Bone marrow (tissue), 2 donors: Measurements from ENCODE around the gene ERBIN.
"Not testable (repeated sequence)": the region's sequence is repeated elsewhere in the genome, so short reads cannot be mapped to it uniquely, and the experiment has no call there.

ENCODE experiments used
- DNase-seq, 2 donors: peaks; one replicate each; lab custom pipeline; 2025; lab: John Stamatoyannopoulos, UW

ERBIN gene

DNA sequence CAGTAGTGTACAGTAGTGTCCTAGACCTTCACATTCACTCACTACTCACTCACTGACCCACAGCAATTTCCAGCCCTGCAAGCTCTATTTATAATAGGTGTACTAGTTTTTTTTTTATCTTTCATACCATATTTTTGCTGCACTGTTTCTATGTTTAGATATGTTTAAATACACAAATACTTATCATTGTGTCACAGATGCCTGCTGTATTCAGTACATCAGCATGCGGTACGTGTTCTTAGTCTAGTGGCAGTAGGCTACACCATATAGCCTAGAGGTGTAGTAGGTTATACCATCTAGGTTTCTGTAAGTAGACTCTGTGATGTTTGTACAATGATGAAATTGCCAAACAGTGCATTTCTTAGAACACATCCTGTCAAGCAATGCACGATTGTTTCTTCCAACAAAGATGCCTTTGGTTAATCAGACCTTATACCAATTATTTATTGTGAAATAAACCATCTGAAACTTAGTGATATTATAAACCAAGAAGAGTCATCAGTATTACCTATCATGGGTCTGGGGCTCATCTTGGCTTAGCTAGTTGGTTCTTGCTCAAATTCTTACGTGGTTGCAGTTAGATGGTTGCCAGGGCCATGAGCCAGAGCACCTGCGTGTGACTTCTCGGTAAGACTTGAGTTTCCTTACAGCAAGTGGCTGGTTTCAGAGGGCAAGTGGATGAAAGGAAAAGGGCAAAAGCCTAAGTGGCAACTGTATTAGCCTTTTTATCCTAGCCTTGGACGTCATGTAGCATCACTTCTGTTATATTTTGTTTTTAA lies 41.1 kb downstream of the ERBIN start:
- DNase-seq = no peak

DNA sequence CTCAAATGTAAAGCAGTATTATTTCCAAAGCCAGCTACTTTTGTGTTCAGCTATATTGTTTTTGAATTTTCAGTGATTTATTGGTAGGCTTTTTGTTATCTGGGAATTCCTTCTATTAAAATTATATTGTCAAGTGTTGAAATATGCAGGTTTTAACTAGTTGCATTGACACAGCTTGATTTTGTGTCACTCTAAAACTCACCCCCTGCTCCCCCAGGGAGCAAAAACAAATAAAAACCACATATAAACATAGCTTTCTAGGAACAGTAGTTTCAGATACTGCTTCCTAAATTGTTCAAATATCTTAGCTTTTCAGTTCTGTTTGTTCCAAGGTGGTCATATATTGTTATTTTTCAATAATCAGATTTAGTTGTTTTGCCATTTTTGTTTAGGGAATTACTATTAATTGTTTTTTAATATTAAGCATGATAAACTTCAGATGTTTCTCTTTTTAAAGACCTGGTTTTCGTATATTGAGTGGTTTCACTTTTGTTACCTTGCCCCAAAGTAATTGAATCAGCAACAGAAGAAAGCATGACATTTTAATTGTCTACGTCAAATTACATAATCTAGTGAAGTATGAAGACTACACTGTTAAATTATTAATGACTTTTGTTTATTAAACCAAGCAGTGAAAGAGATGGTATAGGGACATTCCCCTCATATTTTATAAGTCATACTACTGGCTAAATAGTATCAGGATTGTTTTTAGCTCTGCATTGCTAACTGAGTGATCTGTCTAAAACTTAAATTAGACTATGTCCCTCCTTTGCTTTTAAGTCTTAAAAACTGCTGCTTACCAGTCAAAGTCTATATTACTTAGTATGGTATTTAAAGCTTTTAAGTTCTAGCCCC lies 43.4 kb downstream of the ERBIN start:
- DNase-seq = no peak

DNA sequence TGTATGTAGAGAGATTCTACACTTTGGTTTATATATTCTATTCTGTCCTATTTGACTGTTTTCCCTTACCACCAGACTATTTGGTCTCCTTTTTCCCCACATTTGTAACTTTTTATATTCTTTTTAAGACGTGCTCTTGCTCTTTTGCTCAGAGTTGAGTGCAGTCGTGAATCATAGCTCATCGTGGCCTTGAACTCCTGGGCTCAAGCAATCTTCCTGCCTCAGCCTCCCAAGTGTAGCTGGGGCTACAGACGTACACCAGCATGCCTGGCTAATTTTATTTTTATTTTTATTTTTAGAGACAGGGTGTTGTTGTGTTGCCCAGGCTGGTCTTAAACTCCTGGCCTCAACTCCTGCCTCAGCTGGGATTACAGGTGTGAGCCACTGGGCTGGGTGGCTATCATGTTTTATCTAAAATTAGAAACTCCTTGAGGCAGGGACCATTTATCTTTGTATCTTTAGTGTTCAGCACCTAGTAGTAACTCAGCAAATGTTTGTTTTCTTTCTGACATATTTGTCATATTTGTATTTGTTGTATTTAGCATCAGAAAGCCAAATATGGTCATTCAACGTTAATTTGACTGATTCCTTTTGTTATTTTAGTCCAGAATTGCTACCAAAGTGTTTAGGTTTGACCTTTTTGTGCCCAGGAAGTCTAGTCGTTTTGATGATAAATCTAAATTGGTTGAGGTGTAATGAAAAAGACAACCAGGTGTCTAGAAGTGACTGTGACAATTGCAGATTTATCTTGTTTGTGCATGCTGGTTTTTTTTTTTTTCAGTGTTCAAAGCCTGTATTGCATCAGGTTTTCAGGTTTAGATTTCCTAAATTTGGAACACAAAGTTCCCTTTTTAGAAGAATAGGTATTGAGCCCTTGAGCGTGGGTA lies 44.3 kb downstream of the ERBIN start:
- DNase-seq = no peak

DNA sequence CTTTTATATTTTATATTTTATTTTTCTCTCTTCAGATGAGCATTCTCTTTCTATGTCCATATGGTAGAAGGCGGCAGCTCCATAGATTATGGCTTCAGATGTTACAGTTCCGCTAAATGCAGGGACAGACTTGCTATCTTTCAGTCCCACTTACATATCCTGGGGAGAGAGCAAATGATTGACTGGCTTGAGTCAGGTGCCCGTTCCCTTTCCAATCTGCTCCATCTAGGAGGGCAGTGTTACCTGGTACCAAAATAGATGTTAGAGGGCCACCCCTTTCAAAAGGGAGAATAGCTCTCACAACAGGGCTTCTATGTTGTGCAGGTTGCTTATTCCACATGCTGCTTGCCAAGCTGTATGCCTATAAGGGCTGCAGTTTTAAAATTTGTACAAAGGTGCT lies 45.3 kb downstream of the ERBIN start:
- DNase-seq = no peak

DNA sequence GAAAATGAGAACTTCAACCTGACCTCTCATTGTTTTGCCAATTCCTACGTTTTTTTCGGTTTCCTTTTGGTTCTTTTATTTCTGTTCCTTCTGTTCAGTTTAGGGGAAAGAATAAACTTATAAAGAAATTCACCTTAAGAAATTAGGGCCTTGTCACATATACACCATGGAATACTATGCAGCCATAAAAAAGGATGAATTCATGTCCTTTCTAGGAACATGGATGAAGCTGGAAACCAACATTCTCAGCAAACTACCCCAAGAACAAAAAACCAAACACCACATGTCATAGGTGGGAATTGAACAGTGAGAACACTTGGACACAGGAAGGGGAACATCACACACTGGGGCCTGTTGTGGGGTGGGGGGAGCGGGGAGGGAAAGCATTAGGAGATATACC lies 46.5 kb downstream of the ERBIN start:
- DNase-seq = not testable (repeated sequence)

DNA sequence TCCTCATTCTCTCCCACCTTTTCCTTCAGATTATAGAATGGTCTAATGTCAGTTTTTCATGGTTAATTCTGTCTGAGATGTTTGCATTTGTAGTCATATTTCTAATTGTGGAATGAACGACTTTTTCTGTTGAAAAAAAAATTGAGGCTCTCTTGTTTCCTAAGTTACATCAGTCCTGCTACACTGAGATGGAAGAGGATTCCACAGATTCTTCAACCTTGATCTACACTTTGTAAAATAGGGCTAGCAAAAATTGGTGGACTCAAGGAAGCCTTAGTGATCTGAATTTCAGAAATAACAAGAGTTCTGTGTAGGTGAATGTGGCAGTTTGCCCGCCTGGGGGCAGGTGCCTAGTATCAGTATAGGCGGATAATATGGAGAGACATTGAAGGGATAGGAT lies 51.9 kb downstream of the ERBIN start:
- no peak for DNase-seq

DNA sequence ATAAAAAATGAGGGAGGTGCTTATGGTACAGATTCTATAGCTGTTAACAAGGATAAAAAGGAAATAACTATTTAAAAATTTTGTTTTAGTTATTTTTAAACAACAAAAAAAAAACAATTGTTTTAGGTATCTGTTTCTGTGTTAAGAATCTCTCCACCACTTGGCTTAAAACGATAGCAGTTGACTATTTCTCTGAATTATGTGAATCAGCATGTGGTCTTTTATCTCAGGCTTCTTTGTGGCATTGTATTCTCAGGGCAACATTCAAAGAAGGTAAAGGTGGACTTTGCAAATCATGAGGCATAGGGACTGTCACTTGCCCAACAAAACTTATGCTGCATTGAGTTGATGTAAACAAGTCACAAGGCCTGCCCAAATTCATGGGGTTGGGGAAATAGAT lies 55.2 kb downstream of the ERBIN start:
- DNase-seq = no peak

DNA sequence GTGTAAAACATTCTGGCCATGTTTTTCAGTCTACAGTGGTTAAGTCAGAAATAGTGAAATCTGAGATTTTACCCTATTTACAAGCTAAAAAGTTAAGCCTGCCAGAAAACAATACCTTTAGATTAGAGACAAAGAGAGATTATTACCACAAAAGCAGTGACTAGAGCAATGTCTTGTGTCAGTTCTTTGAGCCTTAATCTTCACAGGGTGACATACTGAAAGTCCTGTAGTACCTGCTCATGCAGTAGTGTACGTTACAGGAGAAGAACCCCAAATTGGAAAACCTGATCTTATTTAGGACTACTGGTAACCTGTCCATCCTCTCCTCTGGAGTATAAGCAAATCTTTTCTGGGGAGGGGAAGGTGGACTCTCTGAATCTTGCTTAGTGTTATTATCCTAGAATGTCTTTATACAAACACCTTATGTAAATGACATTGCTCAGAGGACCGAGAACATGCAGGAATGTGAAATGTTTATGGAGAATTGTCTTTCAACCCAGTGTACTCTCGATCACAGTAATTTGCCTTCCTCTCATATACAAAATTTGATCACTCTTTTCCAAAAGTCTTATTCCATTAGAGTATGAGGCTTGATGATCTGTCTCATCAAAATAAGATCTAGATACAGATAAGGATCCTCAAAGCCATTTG lies 55.7 kb downstream of the ERBIN start:
- DNase-seq = no peak

DNA sequence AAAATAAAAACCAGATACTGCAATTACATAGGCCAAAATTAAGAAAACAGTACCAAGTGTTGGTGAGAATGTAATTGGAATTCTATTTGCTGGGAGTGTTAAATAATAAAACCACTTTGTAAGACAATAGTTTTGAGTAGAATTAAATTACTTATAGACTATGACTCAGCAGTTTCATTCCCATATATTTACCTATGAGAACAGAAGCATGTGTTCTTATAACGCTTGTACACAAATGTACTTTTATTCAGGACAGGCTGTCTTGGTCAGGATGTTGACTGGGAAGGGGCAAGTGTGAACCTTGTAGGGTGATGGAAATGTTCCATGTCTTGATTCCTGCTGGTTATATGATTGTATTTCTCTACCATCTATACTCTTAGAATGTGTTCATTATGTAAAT lies 56.3 kb downstream of the ERBIN start:
- no peak for DNase-seq

DNA sequence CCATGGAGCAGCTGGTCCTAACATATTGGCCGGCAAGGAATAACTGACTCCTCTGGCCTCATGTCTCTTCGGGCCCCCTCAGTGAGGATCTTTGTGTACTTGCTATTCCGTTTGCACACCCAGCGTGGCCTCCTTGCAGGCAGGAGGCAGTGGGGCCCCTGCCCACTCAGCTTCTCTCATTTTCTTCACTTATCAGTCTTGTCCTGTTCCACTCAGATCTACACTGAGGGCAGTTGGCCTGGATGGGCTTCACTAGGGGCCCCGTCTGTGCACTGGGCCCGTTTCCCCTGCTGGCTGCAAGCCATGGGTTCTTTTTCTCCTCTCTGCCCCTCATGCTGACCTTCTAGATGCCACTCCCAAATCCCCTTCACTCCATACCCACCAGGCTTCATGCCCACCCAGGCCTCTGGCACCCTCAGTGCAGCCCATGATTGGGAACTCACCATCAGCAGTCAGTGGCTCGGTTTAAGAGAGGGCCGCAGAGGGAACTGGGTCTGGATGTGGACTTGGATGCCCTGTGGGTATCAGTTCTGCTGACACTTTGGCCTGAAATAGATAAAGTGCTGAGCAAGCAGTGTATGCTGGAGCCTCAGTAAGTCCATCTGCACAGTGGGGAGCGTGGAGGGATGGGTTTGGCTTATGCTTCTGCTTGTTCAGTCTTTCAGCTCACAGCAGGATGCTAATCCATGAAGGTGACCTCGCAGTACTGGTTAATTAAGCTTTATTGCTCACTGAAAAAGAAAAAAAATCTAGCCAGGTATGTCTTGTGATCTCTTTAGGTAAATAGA lies 57.9 kb downstream of the ERBIN start:
- DNase-seq = no peak

DNA sequence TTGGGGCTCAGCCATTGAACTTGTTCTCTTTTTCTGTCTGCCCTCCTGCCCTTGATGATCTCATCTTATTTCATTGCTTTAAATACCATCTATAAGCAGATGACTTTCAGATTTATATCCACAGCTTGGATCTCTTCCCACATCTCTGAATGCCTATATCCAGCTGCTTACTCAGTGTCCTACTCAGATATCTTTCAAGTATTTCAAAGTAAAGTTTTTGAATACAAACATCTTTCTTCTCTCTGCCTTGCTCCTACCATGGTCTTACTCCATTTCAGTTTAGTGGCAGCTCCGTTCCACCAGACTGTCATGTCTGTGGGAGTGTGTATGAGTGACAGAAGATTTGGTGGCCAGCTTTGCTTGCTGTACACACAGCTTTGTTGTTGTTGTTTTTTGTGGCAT lies 59.7 kb downstream of the ERBIN start:
- no peak for DNase-seq

DNA sequence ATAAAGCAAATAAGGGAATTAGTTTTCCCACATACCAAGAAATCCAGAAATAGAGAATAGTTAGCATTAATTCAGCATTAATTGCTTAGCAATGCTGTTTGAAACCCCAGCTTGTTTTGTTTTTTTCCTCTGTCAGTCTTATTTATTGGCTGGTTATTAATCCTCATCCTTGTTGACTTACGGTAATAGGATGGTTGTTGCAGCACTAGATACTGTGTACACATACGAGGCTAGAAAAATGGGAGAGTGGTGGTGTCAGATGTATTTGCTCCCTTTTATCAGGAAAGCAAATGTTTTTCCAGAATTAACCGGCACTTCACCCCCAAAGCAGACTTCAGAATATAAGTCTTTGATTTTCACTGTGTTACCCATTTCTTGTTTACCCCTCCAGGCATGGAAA lies 60.4 kb downstream of the ERBIN start:
- DNase-seq = no peak

DNA sequence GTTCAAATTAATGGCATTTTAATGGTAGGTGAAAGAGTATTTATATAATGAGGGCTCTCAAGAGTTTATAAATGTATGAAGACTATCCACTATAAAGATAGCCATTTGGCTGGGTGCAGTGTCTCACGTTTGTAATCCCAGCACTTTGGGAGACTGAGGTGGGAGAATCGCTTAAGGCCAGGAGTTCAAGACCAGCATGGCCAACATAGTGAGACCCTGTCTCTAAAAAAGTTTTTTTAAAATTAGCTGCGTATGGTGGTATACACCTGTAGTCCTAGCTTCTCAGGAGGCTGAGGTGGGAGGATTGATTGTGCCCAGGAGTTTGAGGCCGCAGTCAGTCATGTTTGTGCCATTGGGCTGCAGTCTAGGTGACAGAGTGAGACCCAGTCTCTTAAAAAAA lies 61.6 kb downstream of the ERBIN start:
- DNase-seq = no peak

DNA sequence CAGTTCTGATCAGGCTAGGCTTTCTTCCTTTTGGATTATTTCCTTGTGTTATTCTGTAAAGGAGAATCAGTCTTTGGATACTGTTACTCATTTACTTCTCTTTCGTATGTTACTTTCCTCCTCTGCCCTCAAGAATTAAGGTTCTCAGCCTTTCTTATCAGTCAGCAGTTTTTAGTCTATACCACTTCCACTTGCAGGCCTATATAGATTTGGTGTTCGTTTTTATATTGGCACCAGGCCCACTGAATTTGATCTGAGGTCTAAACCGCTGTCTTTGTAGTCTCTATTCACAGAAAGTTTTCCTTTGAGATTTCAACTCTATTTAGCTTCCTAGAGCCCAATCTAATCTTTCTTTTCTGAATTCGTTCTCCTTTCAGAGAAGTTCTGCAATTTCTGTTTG lies 62.8 kb downstream of the ERBIN start:
- no peak for DNase-seq

DNA sequence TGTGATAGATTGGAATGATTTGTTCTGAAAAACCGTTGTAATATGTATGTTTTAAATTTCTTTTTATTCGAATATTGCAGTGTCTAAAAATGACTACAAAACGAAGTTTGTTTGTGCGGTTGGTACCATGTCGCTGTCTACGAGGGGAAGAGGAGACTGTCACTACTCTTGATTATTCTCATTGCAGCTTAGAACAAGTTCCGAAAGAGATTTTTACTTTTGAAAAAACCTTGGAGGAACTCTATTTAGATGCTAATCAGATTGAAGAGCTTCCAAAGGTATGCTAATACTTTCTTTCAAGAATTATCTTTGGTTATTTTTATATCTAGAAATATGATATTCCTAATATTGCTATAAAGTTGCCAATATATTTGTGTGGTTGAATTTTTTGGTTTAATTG lies 66.3 kb downstream of the ERBIN start:
- DNase-seq = no peak

DNA sequence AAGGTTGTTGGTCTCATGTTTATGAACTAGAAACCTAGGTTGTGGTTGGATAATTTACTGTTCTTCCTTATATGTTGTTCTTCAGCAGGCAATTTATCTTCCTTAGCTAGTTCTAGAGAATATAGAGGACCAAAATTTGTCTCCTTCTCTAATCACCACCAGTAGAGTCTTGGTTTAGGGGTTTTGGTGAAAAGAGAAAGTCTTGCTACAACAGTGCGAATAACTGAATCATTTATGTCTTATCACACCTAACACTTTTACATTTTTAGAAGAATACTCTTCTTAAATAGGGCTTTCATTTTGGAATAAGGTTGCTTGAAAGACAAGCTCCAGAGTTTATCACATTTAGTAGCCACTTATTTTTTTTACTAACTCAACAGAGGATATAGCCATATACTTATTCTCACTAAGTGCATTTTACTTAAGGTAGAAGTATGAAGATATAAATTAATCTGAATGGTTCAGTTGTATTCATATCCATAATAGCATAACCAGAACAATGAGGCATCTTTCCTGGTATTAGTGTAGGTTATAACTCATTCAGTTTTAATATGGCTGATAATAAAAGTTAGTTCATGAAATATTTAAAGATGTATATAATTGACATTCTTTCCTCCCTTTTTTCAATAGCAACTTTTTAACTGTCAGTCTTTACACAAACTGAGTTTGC lies 67.9 kb downstream of the ERBIN start:
- DNase-seq = no peak

DNA sequence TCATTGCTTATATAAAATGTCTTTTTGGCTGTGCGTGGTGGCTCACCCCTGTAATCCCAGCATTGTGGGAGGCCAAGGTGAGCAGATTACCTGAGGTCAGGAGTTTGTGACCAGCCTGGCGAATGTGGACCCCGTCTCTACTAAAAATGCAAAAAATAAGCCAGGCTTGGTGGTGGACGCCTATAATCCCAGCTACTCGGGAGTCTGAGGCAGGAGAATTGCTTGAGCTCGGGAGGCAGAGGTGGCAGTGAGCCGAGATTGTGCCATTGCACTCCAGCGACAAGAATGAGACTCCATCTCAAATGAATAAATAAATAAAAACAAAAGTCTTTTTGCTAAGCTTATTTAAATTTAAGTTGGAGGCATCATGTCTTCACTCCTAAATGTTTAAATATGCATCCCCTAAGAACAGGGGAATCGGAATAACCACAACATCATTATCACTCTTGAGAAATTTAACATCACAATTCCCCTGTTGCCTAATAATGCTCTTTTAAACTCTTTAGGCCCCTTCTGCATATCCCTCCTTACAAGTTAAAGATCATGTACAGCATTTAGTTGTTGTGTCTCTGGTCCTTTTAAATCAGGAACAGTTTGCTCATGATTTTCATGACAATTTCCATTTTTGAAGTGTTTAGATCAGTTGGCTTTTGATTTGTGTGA lies 72.8 kb downstream of the ERBIN start:
- DNase-seq = no peak

DNA sequence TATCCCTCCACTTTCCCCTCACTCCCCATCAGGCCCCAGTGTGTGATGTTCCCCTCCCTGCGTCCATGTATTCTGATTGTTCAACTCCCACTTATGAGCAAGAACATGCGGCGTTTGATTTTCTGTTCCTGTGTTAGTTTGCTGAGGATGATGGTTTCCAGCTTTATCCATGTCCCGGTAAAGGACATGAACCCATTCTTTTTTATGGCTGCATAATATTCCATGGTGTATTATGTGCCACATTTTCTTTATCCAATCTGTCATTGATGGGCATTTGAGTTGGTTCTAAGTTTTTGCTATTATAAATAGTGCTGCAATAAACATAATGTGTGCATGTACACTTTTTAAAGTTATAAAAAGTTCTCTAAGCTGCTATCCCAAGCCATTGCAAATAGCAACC lies 75.6 kb downstream of the ERBIN start:
- no peak for DNase-seq

DNA sequence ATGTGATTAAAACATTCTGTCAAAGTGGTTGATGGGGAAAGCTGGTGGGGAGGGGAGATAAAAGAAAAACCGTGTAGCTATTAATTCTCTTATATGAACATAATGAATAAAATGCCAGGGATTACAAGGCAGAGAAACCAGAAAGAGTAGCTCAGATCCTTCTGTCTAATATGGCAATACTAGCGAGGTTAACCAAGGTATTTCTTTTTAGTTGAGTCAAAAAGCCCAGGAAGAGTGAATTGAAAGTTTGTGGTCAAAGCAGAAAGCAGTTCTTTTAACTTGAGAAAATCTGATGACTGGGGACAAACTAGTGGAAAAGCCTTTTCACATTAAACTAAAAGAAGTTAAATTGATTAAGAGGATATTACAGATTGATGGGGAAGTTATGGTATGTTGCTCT lies 76.0 kb downstream of the ERBIN start:
- DNase-seq = no peak

DNA sequence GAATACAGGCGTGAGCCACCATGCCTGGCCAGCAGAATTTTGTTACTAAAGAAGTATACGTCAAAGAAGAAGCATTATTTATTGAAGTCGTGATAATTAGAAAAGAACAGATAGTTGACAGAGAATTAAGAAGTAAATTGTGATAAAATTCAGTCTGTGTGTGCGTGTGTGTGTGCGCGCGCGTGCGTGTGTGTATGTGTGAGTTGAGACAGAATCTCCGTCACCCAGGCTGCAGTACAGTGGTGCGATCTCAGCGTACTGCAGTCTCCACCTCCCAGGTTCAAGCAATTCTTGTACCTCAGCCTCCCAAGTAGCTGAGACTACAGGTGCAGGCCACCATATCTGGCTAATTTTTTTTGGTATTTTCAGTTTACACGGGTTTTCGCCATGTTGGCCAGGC lies 77.8 kb downstream of the ERBIN start:
- no peak for DNase-seq
